Sigmoid colon (tissue), 7 donors: ENCODE measurements around the gene TAX1BP1. TPM values are rescaled to one million over a fixed set of nuclear protein-coding genes. Genes with fewer than 3 reads are reported as not detected.

Experiments
- DNase-seq: peaks from one replicate; pipeline ENCODE4 v3.0.0-alpha.2; 2019
- H3K27ac ChIP-seq, 4 donors: fragments of 200-600 bp; sonication (generic); one replicate each; pipeline ENCODE4 v1.5.1; 2016 to 2019; ENCODE audit warnings: mild to moderate bottlenecking in 1 of 4
- H3K27me3 ChIP-seq, 3 donors: fragments of 200-600 bp; sonication (generic); one replicate each; pipeline ENCODE4 v1.5.1; 2019; ENCODE audit warnings: mild to moderate bottlenecking in 1 of 3
- H3K36me3 ChIP-seq, 4 donors: fragments of 200-600 bp; sonication (generic); one replicate each; pipeline ENCODE4 v1.5.1; 2016 to 2019
- H3K4me1 ChIP-seq, 4 donors: fragments of 200-600 bp; sonication (generic); one replicate each; pipeline ENCODE4 v1.5.1; 2017 to 2019
- H3K4me3 ChIP-seq, 4 donors: fragments of 200-600 bp; sonication (generic); one replicate each; pipeline ENCODE4 v1.5.1; 2017 to 2019; ENCODE audit warnings: mild to moderate bottlenecking in 2 of 4, moderate library complexity in 1 of 4
- H3K9me3 ChIP-seq, 4 donors: fragments of 200-600 bp in 3 of 4; sonication (generic) in 3 of 4; one replicate each; pipeline versions ENCODE4 v1.5.1 to v1.6.1; 2013 to 2019
- EP300 ChIP-seq, 4 donors: sonication (generic); formaldehyde crosslinking; IDR thresholded peaks; one replicate each; pipeline ENCODE4 v1.6.1; 2017; ENCODE audit warnings: antibody characterized with exemption in 4 of 4
- POLR2A ChIP-seq, 2 donors: fragments of 450-650 bp; IDR thresholded peaks; one replicate each; pipeline ENCODE4 v1.6.1; 2016; ENCODE audit warnings: antibody characterized with exemption in 2 of 2, mild to moderate bottlenecking in 2 of 2, moderate library complexity in 2 of 2
- POLR2AphosphoS5 ChIP-seq, 4 donors: sonication (generic); formaldehyde crosslinking; IDR thresholded peaks; one replicate each; pipeline ENCODE4 v1.6.1; 2017; ENCODE audit warnings: antibody characterized with exemption in 4 of 4
- WGBS, 2 donors: extraction: QIAGEN DNeasy Blood & Tissue Kit; methylation state at CpG; one replicate each; pipeline ENCODE4 v1.1.7; 2013; 5-methylcytosine and 5-hydroxymethylcytosine counted together
- intact Hi-C: fragments of 100-400 bp; cut with DNase I; formaldehyde crosslinking; loops from one replicate; pipeline ENCODE4 v1.15.1; 2023
- polyA plus RNA-seq, 3 donors: library from polyadenylated mRNA; stranded (reverse); fragments of 200-250 nt; gene quantifications; one replicate each; pipeline ENCODE4 v1.2.3, GENCODE V29; 2013
- total RNA-seq, 4 donors: library from RNA; depleted of rRNA; stranded (reverse); fragments of >200 nt; gene quantifications; one replicate each; pipeline ENCODE4 v1.1.0, GENCODE V29; 2016
- TF ChIP-seq, protein P1 (sequence below), 4 experiments: fragments of 450-650 bp in 3 of 4; fragments of 200-600 bp in 1 of 4; IDR thresholded peaks; one replicate each; pipeline ENCODE4 v1.5.1; 2016 to 2019; ENCODE audit warnings: antibody characterized with exemption in 4 of 4, mild to moderate bottlenecking in 3 of 4, moderate library complexity in 2 of 4
- donor health status: healthy with polysubstance abuse.
- donor health status: Bipolar disorder and iron deficiency.
- donor health status: healthy.

Gene TAX1BP1
- total and polyA plus RNA-seq, 7 donors: 72.7 to 170 (median 111) TPM

GRCh38 chr7:27750316-27750715, 10.4 kb downstream of the TAX1BP1 start:
- no peak for DNase-seq
- Histone ChIP-seq H3K9me3 (no peaks in the 10 kb centered on the region), H3K27me3 (no peaks in the 10 kb centered on the region), H3K36me3 (peaks cover 0 to 45% (median 9%) of the 10 kb centered on the region in 4 donors), H3K4me3 (no peak overlapping the region), H3K4me1 (peaks cover 0 to 34% (median 19%) of the 10 kb centered on the region in 4 donors), H3K27ac (no peak overlapping the region)
- intact Hi-C loops: no loop called here
- no peak for TF ChIP-seq EP300 (IDR thresholded peaks at IDR 0.05)
- TF ChIP-seq, protein P1, sequence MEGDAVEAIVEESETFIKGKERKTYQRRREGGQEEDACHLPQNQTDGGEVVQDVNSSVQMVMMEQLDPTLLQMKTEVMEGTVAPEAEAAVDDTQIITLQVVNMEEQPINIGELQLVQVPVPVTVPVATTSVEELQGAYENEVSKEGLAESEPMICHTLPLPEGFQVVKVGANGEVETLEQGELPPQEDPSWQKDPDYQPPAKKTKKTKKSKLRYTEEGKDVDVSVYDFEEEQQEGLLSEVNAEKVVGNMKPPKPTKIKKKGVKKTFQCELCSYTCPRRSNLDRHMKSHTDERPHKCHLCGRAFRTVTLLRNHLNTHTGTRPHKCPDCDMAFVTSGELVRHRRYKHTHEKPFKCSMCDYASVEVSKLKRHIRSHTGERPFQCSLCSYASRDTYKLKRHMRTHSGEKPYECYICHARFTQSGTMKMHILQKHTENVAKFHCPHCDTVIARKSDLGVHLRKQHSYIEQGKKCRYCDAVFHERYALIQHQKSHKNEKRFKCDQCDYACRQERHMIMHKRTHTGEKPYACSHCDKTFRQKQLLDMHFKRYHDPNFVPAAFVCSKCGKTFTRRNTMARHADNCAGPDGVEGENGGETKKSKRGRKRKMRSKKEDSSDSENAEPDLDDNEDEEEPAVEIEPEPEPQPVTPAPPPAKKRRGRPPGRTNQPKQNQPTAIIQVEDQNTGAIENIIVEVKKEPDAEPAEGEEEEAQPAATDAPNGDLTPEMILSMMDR (IDR thresholded peaks at IDR 0.05): no peak
- no peak for TF ChIP-seq POLR2A (IDR thresholded peaks at IDR 0.05)
- WGBS, 2 donors: 87 to 94% methylated on average over 2 of the region's 2 CpGs

- TF ChIP-seq, protein P1 (IDR thresholded peaks at IDR 0.05): no peak
- TF ChIP-seq EP300 (IDR thresholded peaks at IDR 0.05) (no peak), POLR2A (IDR thresholded peaks at IDR 0.05) (no peak), POLR2AphosphoS5 (IDR thresholded peaks at IDR 0.05) (no peak)
- Histone ChIP-seq H3K27me3 (no peaks in the 10 kb centered on the region), H3K4me1 (peaks cover 0 to 18% (median 10%) of the 10 kb centered on the region in 4 donors), H3K36me3 (peaks cover 0 to 60% (median 9%) of the 10 kb centered on the region in 4 donors), H3K27ac (no peak overlapping the region), H3K9me3 (no peaks in the 10 kb centered on the region), H3K4me3 (no peak overlapping the region)
- no peak for DNase-seq
- intact Hi-C loops: no loop called here
- 80 to 90% methylated on average over 6 of the region's 6 CpGs for WGBS, 2 donors
Measured at GRCh38 chr7:27751888-27752660, 12.1 kb downstream of the TAX1BP1 start.

DNA sequence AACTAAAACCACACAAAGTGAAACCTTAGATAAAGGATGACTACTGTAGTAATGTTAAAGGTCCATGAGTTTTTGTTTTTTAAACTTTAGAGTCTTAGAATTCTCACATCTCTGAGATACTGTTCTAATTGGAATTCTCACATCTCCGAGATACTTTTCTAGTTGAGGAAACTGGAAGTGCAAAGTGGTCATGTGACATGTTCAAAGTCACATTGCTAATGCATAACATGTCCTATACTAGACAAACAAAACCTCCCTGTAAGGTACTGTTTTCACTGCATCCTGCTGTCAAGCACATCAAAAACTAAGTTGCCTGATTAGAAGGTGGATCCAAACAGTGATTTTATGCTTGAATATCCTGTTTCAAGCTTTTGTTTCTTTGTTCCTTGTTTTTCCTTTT, 13.9 kb downstream of the TAX1BP1 start:
- no peaks in the 10 kb centered on the region for H3K27me3 ChIP-seq
- no peak for TF ChIP-seq EP300 (IDR thresholded peaks at IDR 0.05)
- TF ChIP-seq, protein P1 (IDR thresholded peaks at IDR 0.05): no peak
- no peak for TF ChIP-seq POLR2A (IDR thresholded peaks at IDR 0.05)
- TF ChIP-seq POLR2AphosphoS5 (IDR thresholded peaks at IDR 0.05): no peak
- no peaks in the 10 kb centered on the region for H3K4me1 ChIP-seq
- H3K9me3 ChIP-seq: no peaks in the 10 kb centered on the region
- no peak overlapping the region for H3K27ac ChIP-seq
- 70 to 81% methylated on average over 1 of the region's 1 CpG for WGBS, 2 donors
- no peak overlapping the region for H3K4me3 ChIP-seq
- intact Hi-C loops: no loop called here
- no peak for DNase-seq
- peaks cover 0 to 69% (median 12%) of the 10 kb centered on the region in 4 donors for H3K36me3 ChIP-seq

DNA sequence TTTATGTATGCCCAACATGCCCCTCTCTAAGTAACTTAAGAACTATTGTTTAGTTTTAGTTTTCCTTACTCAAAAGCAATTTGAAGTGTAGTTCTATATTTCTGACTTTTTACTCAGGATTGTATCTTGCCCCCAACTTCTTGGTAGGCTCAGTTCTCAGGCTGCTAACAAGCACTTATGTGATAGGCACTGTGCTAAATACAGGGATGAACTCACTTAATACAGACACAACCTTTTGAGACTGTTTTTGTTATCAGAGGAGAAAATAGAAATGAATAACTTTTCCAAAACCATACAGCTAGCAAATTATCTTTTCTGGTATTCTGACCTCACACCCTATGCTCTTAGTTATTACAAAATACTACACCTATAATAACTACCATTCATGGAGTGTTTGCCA, 16.3 kb downstream of the TAX1BP1 start:
- Histone ChIP-seq H3K36me3 (peaks cover 0 to 65% (median 5%) of the 10 kb centered on the region in 4 donors), H3K9me3 (no peaks in the 10 kb centered on the region)
- intact Hi-C loops: no loop called here

More for the DNA sequence above, 16.3 kb downstream of the TAX1BP1 start:
- no peaks in the 10 kb centered on the region for H3K27me3 ChIP-seq
- no peak overlapping the region for H3K4me3 ChIP-seq
- H3K27ac ChIP-seq: no peak overlapping the region
- no peak for TF ChIP-seq POLR2AphosphoS5 (IDR thresholded peaks at IDR 0.05)
- no peak for TF ChIP-seq POLR2A (IDR thresholded peaks at IDR 0.05)
- no peak for TF ChIP-seq EP300 (IDR thresholded peaks at IDR 0.05)
- TF ChIP-seq, protein P1 (IDR thresholded peaks at IDR 0.05): no peak
- DNase-seq: no peak
- H3K4me1 ChIP-seq: no peaks in the 10 kb centered on the region
